Renal cortex interstitium (tissue), 3 donors: ENCODE data around the gene CCDC93. TPM values are rescaled to one million over a fixed set of nuclear protein-coding genes. Genes with fewer than 3 reads are reported as not detected.

Source experiments
- polyA plus RNA-seq, 3 donors: library from polyadenylated mRNA; unstranded; fragments of 120-200 nt; gene quantifications; one replicate each; pipeline ENCODE4 v1.2.1, GENCODE V29; 2013; ENCODE audit not compliant: insufficient read length in 3 of 3

The CCDC93 gene
- polyA plus RNA-seq, 3 donors, result 42.2 to 59.5 (median 42.8) TPM

Other genes with a start within 250 kb of the CCDC93 start
- 10 to 100 TPM; 75.0 to 94.3 (median 88.2) TPM for gene DDX18, start 199.4 kb downstream of the CCDC93 start, polyA plus RNA-seq
- 10 to 100 TPM; 28.1 to 40.2 (median 32.5) TPM for gene INSIG2, start 74.4 kb upstream of the CCDC93 start, polyA plus RNA-seq